ENCODE results near the gene RSBN1. TPM values are rescaled to one million over a fixed set of nuclear protein-coding genes. Genes with fewer than 3 reads are reported as not detected.
"Not testable (repeated sequence)": the region's sequence is repeated elsewhere in the genome, so short reads cannot be mapped to it uniquely, and the experiment has no call there.

RSBN1 gene
- polyA plus RNA-seq (2012; ENCODE audit: missing spikeins), result 15.2 TPM

DNA sequence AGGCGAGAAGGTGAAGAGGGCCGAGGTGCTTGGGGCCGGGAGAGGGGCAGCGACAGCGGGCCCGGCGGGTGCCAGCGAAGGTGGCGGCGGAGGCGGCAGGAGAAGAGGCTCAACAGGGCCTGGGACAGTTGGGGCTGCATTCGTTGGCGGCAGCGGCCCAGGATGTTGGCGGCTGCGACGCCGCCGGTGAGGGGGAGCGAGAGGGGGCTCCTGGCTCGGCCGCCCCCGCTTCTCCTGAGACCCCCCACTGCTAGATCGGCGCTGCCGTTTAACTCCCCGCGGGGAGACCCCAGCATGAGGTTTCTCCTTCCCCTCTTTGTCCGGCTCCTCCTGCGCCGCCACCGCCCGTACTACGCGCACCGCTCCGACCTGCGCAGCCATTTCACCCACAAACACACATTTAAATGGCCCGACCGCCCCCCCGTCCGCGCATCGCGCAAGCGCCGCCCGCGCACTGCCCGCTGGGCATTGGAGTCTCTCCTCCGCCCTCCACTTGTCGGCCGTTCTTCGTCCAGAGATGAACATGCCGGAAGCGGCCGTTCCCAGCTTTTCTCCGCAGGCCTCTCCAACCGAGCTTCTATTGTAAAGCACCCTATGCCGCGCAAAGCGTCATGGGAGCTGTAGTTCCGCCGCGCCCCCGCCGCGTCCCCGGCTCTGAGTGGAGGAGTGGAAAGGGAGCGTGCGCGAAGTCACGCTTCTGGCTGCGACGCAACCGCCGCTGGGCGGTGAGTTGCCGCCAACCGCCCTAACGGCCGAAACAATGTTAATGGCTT, at the start of gene RSBN1:
Gene RSBN1 (minus strand): TSS at position 589 of the 773 bp plus-strand sequence. CDS start 64 bp downstream, at position 525.
- FAIRE-seq (peak; percentile 99), DNase-seq (ENCODE audit: insufficient read length) (peak; percentile 75)
- TF ChIP-seq POLR2AphosphoS5 (IDR thresholded peaks at IDR 0.05; ENCODE audit: low read depth, low read length) (peak; percentile 75), TAF1 (IDR thresholded peaks at IDR 0.05; ENCODE audit: borderline replicate concordance, low read depth, low read length) (peak; percentile 88), POLR2A (IDR thresholded peaks at IDR 0.05; ENCODE audit: low read depth, low read length) (peak; percentile 91)

DNA sequence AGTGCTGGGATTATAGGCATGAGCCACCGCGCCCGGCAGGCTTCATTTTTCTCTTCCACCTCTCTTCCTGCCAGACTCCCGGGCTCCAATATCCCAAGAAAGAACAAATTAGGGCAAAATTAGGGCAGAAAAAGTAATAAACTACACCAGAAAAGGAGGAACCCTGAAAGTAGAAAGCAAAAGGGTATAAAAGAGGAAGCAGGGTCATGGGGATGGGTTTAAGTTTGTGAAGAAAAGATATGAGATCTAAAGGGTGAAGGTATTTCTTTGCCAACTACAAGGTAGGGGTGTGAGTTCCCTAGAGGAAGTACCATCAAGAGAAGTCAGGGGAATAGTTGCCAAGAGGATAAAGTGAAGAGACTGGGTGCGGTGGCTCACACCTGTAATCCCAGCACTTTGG, 49.4 kb upstream of the RSBN1 start:
- no peak for DNase-seq (ENCODE audit: insufficient read length)
- TF ChIP-seq POLR2AphosphoS5 (IDR thresholded peaks at IDR 0.05; ENCODE audit: low read depth, low read length) (no peak), TAF1 (IDR thresholded peaks at IDR 0.05; ENCODE audit: borderline replicate concordance, low read depth, low read length) (no peak), POLR2A (IDR thresholded peaks at IDR 0.05; ENCODE audit: low read depth, low read length) (no peak)
- FAIRE-seq, result no peak

- FAIRE-seq (no peak), DNase-seq (ENCODE audit: insufficient read length) (no peak)
- no peak for TF ChIP-seq TAF1 (IDR thresholded peaks at IDR 0.05; ENCODE audit: borderline replicate concordance, low read depth, low read length)
- no peak for TF ChIP-seq POLR2AphosphoS5 (IDR thresholded peaks at IDR 0.05; ENCODE audit: low read depth, low read length)
- no peak for TF ChIP-seq POLR2A (IDR thresholded peaks at IDR 0.05; ENCODE audit: low read depth, low read length)
These were observed 48.6 kb upstream of the RSBN1 start for GRCh38 chr1:113860891-113861290.

- FAIRE-seq (no peak), DNase-seq (ENCODE audit: insufficient read length) (no peak)
- TF ChIP-seq POLR2AphosphoS5 (IDR thresholded peaks at IDR 0.05; ENCODE audit: low read depth, low read length), result no peak
- no peak for TF ChIP-seq TAF1 (IDR thresholded peaks at IDR 0.05; ENCODE audit: borderline replicate concordance, low read depth, low read length)
- TF ChIP-seq POLR2A (IDR thresholded peaks at IDR 0.05; ENCODE audit: low read depth, low read length), result no peak
These were observed 47.4 kb upstream of the RSBN1 start for GRCh38 chr1:113859478-113860175.

- no peak for DNase-seq (ENCODE audit: insufficient read length)
- TF ChIP-seq POLR2A (IDR thresholded peaks at IDR 0.05; ENCODE audit: low read depth, low read length) (no peak), POLR2AphosphoS5 (IDR thresholded peaks at IDR 0.05; ENCODE audit: low read depth, low read length) (no peak), TAF1 (IDR thresholded peaks at IDR 0.05; ENCODE audit: borderline replicate concordance, low read depth, low read length) (no peak)
- no peak for FAIRE-seq
These were observed 46.7 kb upstream of the RSBN1 start for GRCh38 chr1:113858982-113859381.

DNA sequence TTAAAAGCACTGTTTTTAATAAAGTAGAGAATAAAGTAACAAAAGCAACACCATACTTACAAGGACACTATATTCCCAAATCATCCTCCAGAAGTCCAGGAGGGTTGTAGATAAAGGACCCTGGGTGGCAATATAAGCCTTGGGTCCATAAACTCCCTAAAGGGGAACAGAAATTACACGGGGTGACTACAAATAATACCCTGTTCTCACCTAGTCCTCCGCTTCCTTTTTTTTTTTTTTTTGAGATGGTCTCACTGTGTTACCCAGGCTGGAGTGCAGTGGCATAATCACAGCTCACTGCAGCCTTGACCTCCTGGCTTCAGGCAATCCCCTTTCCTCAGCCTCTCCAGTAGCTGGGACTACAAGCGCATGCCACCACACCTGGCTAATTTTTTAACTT, 46.1 kb upstream of the RSBN1 start:
- TF ChIP-seq TAF1 (IDR thresholded peaks at IDR 0.05; ENCODE audit: borderline replicate concordance, low read depth, low read length), result no peak
- TF ChIP-seq POLR2AphosphoS5 (IDR thresholded peaks at IDR 0.05; ENCODE audit: low read depth, low read length), result no peak
- TF ChIP-seq POLR2A (IDR thresholded peaks at IDR 0.05; ENCODE audit: low read depth, low read length), result no peak

DNA sequence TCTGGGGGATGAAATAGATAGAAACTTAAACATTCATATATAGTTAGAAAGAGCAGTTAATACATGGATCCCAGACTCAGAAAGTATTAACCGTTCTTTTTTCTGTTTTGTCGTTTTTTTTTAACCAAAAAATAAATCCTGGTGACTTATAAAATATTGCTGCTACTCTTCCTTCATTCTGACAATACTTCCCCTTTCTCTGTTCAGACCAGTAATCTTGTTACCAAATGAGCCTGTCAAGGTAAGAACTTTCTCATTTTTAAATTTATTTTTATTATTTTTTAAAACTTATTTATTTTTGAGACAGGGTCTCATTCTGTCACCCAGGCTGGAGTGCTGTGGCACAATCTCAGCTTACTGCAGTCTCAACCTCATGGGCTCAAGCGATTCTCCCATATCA, 45.5 kb upstream of the RSBN1 start:
- DNase-seq (ENCODE audit: insufficient read length), result no peak
- TF ChIP-seq TAF1 (IDR thresholded peaks at IDR 0.05; ENCODE audit: borderline replicate concordance, low read depth, low read length), result no peak
- no peak for TF ChIP-seq POLR2AphosphoS5 (IDR thresholded peaks at IDR 0.05; ENCODE audit: low read depth, low read length)
- no peak for TF ChIP-seq POLR2A (IDR thresholded peaks at IDR 0.05; ENCODE audit: low read depth, low read length)
- no peak for FAIRE-seq

More for the DNA sequence above, 46.1 kb upstream of the RSBN1 start:
- no peak for FAIRE-seq
- DNase-seq (ENCODE audit: insufficient read length), result no peak

- TF ChIP-seq TAF1 (IDR thresholded peaks at IDR 0.05; ENCODE audit: borderline replicate concordance, low read depth, low read length) (no peak), POLR2AphosphoS5 (IDR thresholded peaks at IDR 0.05; ENCODE audit: low read depth, low read length) (no peak), POLR2A (IDR thresholded peaks at IDR 0.05; ENCODE audit: low read depth, low read length) (no peak)
- FAIRE-seq (no peak), DNase-seq (ENCODE audit: insufficient read length) (no peak)
These were observed 44.1 kb upstream of the RSBN1 start for GRCh38 chr1:113856401-113856790.

DNA sequence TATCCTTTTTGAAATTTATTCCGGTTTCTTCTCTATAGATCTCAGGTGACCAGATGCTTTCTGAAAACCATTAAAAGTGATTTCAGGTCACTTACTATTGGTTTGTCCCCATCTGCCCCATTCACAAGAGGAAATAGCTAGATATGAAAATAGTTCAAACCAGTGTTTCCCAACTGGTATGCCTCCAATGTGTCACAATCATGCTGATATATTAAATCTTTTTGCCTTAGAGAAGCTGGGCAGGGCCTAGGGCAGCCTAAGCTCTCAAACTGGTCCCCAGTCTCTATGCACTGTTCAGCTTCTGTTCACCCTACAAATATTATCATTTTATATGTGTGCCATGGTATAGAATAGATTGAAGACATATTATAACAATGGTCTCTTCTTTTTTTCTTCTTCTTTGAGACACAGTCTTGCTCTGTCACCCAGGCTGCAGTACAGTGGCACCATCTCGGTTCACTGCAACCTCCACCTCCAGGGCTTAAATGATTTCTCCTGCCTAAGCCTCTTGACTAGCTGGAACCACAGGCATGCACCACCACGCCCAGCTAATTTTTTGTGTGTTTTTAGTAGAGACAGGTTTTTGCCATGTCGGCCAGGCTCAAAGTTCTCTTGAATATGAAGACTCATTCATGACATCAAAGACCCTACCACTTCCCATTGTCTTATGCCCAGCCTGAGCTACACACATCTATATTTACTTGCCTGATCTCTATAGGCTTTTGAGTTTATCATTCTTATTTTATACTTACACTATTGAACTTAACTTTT, 43.5 kb upstream of the RSBN1 start:
- FAIRE-seq (no peak), DNase-seq (ENCODE audit: insufficient read length) (no peak)
- TF ChIP-seq TAF1 (IDR thresholded peaks at IDR 0.05; ENCODE audit: borderline replicate concordance, low read depth, low read length) (no peak), POLR2A (IDR thresholded peaks at IDR 0.05; ENCODE audit: low read depth, low read length) (no peak), POLR2AphosphoS5 (IDR thresholded peaks at IDR 0.05; ENCODE audit: low read depth, low read length) (no peak)

DNA sequence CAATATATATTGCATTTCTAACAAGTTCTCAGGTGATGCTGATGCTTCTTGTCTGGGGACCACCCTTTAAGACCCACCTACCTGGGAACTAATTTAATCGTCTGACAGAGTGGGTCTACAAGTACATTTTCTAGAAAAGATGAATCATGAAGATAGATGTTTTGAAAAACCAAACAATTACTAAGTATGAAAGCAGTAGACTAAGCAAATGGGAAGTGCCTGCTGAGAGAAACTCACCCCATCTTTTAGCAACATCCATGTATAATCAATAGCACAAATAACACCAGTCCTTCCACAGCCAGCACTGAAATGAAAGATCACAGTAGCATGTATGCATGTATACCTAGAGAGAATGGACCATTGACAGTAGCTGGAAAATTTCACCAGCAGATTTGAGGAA, 42.0 kb upstream of the RSBN1 start:
- TF ChIP-seq POLR2AphosphoS5 (IDR thresholded peaks at IDR 0.05; ENCODE audit: low read depth, low read length), result no peak
- TF ChIP-seq TAF1 (IDR thresholded peaks at IDR 0.05; ENCODE audit: borderline replicate concordance, low read depth, low read length), result no peak
- no peak for TF ChIP-seq POLR2A (IDR thresholded peaks at IDR 0.05; ENCODE audit: low read depth, low read length)
- FAIRE-seq, result no peak
- DNase-seq (ENCODE audit: insufficient read length), result no peak

- DNase-seq (ENCODE audit: insufficient read length); FAIRE-seq: not testable (repeated sequence)
These were observed 40.4 kb upstream of the RSBN1 start for GRCh38 chr1:113852694-113853093.
